GM19438 (cell line): ENCODE results near the gene FAM222B.
"Not testable (repeated sequence)": the region's sequence is repeated elsewhere in the genome, so short reads cannot be mapped to it uniquely, and the experiment has no call there.

Experiments
- ATAC-seq: cut with Tn5 transposase; IDR thresholded peaks from one replicate; pipeline ENCODE4 v1.9.1; 2021; ENCODE audit warnings: low read depth; ENCODE audit not compliant: unreplicated experiment

Gene FAM222B, protein sequence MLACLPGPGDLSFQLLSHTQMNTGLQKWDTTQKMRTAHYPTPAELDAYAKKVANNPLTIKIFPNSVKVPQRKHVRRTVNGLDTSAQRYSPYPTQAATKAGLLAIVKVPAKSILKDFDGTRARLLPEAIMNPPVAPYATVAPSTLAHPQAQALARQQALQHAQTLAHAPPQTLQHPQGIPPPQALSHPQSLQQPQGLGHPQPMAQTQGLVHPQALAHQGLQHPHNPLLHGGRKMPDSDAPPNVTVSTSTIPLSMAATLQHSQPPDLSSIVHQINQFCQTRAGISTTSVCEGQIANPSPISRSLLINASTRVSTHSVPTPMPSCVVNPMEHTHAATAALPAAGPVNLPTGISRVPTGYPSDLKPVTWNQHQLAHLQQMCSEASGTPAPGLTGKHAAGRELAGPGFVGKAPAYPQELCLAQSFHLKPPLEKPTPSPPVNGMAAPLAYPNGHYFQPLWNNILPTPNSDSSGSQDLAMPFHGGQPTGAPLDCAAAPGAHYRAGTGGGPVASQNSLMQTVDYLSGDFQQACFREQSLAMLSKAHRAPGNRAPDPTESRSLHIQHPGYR

DNA sequence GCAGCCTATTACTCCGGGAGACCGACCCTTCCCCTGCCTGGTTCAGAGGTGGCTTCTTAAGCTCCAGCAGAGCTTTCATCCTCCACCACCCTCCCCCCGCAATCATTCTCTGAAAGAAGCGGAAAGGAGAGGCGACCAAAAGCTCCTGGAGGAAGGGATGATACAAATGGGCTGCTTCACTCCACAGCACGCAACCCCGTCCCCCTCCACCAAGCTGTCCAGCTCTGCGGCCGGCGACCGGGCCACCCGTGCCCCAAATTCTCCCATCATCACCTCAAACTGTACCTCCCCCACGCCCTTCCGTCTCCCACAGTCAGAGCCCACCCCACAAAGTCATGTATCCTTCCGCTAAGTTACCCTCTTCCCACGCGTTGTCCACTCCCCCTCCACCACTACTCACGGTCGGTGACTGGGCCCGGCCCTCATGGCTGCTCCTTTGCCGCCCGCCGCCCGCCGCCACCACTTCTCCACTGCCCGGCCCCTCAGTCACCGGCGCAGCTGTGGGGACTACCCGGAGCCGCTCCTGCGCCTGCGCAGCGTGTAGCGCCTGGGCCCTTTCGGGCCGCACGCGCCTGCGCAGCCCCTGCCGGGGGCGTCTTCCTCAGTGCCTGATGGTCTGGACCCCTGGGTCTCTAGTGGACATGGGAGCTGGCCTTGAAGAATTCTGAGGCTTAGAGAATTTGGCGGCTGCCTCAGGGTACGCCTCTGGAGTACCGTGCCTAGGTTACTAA, at the start of gene FAM222B:
FAM222B (minus strand) TSS at position 509 of the 731 bp plus-strand sequence. CDS start 76,123 bp downstream, outside the sequence.
- ATAC-seq, result peak; percentile 61

DNA sequence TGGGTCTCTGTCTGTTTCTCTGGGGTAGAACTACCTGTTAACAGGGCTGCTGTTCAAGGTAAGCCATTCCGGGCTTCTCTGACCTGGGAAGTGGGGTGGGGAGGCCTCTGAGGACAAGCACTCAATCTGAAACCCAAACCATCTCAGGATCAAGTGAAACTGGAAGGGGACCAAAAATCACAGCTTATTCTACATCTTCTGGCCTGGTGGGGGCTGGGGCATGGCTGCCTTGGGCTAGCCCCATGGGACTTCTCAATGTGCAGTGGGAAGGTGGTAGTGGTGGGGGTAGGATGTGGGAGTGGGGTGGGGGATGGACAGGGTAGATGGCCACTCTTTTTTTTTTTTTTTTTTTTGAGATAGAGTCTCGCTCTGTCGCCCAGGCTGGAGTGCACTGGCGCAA, 49.4 kb upstream of the FAM222B start:
- no peak for ATAC-seq

DNA sequence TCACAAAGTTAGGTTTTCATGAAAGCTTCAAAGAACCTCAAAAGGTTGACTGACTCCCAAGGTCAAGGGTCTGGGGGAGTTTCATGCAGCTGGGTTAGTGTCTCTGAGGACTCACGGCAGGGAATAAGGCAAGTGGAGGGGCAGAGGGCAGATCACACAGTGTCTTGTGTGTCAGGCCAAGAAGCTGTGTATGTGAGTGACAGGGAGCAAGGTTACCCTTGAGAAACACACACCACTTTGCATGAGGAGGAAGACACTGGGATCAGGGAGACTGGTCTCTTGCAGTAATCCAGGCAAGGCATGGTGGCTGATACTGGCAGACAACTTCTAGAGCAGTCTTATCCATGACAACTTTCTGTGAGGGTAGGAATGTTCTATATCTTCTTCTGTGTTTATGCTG, 48.6 kb upstream of the FAM222B start:
- ATAC-seq, result no peak

DNA sequence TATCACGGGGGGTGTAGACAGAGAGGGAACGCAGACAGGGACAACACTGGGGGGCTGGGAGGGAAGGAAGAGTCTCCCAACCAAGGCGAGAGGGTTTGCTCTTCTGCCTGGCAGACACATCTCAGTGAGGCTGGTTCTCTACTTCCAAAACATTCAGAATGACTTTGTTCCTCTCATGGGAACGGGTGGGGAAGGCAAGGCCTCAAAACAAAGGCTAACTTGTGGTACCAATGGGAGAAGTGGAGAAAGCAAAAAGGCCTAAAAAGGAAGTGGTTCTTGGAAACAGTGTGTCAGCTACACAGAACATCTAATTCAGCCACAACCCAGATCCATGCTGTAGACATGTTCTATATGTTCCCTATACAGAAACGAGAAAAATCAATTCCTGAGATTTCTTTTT, 47.4 kb upstream of the FAM222B start:
- ATAC-seq, result no peak

DNA sequence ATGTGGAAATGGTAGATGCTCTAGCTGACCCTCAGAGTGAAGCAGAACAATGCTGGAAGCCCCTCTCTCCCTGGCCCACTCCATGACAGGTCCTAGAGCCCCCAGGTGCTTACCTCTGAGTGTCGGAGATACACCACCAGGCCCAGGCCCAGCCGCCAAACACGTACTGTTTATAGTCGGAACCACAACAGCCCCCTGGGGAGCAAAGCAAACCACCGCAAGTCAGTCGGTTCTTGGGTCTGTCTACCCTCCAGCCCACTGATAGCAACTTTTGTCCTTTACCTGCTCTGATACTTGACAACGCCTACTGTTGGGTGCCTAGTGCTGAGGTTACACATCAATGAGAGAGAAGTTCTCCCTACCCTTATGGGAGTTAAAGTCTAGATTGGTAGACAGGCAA, 46.2 kb upstream of the FAM222B start:
- no peak for ATAC-seq

DNA sequence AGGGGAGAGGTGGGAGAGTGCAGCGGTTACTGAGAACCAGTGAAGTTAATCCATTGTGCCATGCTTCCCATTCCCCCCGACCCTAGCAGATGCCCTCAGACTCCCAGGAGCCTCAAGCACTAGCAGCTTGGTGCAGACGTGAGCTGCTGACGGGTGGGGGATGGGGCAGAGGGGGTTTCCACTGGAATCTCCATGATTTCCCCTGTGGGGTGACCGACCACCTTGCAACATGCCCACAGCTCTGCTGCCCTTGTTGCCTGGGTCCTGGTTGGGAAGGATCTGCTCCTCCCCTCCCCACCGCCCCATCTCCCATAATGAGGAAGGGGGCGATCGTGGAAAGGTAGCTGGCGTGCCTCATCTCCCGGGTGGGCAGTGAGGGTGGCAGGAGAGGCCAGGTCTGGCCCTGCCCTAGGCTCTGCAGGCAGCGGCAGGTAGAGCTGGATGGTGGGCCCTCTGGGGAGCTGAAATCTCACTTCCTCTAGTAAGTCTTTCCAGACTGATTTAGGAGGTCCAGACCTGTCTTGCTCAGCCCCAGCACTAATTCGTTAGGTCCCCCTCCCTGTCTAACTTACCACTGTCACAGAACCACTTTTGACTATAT, 45.4 kb upstream of the FAM222B start:
- no peak for ATAC-seq

DNA sequence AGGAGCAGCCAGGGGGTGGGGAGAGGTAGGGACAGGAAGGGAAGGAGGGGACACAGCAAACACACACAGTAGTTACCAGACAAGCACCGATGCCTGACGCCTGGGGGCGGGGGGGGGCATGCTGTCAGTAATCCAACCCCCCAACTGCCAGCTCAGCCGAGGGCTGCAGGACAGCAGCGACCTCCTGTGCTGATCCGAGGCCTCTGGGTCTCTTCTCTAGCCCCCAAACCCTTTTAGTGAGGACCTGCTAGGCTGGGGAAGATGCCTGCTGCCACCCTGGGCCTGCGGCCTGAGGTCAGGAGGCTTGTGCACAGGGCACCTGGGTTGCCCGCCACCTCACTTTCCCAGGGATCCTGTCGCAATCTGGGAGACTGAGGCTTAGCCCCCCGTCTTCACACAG, 43.4 kb upstream of the FAM222B start:
- ATAC-seq, result no peak

DNA sequence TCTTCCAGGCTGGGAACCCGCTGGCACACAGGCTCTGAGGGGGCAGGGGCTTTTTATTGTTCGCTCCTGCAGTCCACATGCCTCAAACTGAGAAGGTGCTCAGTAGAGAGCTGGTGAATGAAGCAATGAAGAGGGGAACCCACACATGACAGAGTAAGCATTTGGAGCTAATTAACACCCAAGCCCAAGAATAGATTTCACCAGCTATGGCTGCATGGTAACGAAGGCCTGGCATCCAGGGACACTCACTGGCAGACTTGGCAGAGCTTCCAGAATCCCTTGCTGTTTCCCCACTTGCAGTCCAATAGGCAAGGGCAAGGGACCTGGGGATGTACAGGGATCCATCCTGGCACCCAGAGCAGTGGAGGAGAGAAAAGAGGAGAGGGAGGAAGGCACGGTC, 42.8 kb upstream of the FAM222B start:
- ATAC-seq, result no peak

DNA sequence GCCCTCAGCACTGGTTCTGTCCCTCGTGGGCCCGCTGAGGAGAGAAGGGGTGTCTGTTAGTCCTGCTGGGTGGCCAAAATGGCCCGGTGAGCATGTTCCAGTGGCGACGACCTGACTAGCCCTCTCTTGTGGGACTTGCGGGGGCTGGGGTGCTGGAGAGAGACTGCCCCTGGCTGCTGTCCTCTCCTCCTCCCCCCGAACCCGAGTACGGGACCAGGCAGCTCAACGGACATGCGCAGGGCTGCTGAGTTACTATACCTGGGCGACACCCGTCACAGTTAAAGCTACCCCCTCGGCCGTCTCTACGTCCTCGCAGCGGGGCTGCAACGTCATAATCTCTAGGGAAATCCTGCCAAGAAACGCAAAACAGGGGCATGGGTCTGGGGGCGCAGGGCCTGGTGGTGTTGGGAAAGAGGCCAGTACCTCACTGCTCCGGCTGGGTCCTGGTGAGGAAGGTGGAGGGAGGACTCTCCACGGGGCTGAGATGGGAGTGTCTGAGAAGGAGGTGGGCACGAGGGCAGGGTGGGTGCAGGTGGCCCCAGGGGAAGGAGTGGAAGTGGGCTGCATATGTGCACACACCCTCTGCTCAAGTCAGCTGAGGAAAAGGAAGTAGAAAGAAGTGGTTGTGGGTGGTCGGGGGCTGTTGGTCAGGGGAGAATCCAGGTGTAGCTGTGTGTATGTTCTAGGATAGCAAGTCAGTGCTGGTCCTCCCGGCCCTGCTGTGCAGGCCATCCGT, 41.5 kb upstream of the FAM222B start:
- ATAC-seq, result no peak

DNA sequence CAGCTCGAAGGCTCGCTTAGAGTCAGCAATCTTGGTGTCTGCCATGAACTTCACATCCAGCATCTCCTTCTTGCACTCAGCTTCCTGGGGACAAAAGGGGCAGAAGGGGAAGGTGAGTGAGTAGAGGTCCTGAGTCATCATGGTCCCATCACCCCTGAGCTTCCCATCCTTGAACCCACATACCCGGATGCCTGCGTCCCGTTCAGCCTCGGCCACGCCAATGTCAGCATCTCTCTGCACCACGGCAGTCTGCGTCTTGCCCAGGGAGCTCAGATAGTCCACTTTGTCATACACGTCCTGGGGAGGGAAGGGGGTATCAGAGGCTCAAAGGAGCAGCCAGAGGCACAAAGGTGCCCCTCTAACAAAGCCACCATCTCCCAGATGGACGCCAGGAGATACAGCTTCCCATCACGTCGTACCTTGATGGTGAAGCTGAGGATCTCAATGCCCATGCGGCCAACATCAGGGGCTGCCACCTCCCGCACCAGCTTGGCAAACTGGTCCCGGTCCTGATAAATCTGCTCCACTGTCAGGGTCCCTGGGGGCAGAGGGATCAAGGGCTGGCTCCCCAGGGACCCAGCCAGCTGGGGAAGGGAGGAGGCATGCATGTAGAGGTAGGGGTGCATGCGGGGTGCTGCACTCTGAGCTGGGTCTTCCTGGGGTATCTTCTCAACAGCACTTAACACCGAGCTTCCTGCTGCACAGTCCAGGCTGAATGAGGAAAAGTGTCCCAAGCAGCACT, 39.7 kb upstream of the FAM222B start:
- ATAC-seq, result no peak

DNA sequence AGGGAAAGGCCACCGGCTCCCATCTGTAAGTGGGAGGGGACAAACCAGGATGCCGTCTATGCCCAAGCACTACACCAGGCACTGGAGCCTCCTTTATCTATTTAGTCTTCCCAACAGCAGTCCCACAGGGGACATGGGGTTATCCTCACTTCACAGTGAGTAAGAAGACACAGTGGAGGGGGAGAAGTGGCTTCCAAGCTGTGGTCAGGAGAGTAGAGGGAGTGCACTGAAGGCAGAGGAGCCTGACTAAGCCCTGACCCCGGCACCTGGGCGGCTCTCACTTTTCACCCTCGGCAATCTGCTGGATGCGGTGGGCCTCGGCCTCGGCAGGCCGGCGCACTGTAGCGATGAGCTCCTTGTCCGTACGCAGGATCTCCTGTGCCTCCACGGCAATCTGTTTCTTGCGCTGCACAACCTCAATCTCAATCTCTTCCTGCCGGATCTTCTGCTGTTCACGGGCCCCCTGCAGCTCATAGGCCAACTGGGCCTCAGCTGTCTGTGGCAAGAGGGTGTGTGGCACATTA, 39.0 kb upstream of the FAM222B start:
- no peak for ATAC-seq

DNA sequence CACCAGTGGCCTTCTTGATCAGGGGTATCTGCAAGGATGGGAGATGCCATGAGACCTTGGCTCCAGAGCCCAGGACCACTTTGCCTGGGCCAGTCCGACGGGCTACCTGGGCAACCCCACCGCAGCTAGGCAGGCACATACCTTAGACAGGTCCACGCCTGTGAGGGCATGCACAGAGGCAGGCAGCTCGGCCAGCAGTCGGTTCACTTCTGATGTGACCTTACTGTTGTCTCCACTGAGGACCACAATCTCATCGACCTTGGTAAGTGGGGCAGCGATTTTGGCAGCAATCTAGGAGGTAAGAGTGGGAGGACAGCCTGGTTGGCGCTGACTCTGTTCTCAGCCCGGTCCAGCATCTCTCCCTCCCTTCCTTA, 38.0 kb upstream of the FAM222B start:
- no peak for ATAC-seq

DNA sequence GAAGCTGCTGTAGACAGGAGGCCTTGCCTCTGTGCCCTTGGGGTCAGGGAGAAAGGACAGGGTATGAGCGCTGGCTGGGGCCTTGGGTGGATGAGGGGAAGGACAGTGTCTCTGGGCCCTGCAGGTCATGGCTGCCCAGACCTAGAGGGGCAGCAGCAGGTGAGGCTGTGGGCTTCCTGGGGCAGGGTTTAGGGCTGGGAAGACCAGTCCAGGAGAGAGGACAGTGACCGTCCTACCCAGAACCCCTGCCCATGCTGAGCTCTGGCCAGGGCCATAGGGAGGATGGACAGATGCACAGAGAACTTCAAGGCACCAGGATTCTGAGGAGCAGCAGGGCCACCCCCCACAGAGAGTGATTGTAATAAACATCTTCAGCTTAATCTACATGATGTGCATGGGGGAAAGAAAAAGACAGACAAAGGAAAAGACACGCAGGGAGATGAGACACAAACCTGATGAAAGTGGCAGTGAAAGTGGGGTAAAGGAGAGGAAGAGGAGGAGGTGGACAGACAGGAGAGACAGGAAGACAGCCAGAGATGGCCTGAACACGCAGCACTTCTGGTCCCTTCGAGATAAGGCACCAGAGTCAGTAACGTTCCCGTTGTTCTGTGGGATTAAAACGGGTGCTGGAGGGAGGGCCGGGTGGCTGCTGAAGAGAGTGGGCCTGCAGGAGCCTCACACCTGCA, 37.4 kb upstream of the FAM222B start:
- no peak for ATAC-seq

DNA sequence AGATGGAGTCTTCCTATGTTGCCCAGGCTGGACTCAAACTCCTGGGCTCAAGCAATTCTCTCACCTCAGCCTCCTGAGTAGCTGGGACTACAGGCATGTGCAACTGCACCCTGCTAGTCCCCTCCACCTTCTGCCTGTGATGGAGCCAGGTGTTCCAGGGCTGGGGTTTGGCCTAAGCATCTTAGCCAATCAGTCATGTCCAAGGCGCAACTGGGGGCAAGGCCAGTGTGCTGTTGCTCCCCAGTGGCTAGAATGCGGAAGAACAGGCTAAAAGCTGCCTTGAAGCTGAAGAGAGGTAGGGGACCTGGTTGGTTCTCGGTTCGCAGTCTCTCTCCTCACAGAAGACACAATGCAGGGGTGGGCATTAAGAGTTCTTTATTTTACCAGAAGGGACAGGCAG, 36.4 kb upstream of the FAM222B start:
- ATAC-seq, result no peak

DNA sequence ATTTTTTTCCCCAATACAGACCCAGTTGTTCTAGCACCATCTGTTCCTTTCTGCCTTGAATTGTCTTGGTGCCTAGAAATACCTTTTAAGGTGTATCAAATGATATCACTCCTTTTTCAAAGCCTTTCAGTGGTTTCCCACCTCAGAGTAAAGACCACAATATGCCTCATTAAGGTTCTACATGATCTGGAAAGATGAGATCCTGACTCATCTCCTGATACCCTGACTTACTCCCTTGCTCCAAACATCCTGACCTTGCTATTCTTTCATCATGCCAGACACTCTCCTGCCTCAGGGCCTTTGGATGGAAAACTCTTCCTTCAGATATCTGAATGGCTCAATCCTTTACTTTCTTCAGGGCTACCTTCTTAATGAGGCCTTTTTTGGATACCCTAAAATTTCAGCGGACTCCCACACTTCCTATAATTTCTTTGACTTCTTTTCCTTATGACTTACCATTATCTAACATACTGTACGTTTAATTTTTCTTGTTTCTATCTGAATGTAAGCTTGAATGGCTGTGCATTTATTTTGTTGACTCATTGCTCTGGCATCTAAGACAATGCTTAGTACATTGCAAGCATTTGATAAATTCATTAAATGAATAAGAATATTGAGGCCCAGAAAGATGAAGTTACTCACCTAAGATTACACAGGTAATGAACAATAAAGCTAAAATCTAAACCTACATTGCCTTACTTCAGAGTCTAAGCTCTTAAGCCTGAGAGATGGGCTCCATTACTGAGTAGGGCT, 35.7 kb upstream of the FAM222B start:
- no peak for ATAC-seq

DNA sequence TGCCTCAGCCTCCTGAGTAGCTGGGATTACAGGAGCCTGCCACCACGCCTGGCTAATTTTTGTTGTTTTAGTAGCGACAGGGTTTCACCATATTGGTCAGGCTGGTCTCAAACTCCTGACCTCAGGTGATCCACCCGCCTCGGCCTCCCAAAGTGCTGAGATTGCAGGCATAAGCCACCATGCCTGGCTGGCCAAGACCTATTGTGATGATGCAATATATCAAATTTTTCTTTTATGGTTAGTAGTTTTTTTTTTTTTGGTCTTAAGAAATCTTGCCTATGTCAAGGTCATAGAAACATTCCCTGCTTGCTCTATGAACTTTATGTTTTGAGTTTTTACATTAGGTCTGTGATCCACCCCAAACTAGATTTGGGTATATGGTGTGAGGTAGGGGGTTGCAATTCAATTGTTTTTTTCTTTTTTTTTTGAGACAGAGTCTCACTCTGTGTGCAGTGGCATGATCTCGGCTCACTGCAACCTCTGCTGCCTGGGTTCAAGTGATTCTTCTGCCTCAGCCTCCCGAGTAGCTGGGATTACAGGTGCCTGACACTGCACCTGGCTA, 34.6 kb upstream of the FAM222B start:
- not testable (repeated sequence) for ATAC-seq

DNA sequence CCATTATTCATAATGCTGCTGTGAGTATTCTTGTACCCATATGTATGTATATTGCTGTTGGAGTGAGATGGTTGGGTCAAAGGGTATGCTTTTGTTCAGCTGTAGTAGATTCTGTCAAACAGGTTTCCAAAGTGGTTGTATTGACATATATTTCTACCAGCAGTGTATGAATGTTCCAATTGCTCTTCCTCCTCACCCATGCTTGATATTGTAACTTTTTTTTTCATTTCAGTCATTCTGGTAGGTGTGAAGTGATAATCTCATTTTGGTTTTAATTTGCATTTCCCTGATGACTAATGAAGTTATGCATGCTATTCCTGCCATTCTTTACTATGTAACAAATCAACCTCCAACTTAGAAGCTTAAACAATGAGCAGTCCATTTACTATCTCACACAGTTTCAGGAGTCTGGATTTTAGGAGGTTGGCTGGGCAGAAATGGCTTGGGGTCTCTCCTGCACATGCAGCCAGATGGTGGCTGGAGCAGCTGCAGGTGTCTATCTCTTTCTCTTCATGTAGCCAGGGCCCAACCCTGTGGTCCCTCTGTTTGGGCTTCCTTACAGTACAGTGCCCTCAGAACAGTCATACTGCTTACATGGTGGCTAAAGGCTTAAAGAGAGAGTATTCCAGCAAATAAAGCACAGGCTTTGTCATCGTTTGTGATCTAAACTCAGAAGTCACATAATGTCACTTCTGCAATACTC, 33.4 kb upstream of the FAM222B start:
- no peak for ATAC-seq

DNA sequence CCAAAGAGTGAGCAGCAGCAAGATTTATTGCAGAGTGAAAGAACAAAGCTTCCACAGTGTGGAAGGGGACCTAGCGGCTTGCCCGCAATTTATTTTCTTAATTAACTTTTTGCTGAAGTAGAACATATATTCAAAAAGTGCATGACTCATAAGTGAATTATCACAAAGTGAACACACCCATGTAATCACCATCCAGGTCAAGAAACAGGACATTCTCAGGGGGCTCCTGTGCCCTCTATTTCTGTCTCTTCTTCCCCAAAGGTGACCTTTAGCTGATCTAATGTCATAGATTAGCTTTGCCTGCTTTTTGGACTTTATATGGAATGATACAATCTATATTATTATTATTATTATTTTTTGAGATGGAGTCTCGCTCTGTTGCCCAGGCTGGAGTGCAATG, 32.2 kb upstream of the FAM222B start:
- no peak for ATAC-seq
